ENCODE results near the gene STK31. TPM values are rescaled to one million over a fixed set of nuclear protein-coding genes. Genes with fewer than 3 reads are reported as not detected.
"Not testable (repeated sequence)": the region's sequence is repeated elsewhere in the genome, so short reads cannot be mapped to it uniquely, and the experiment has no call there.

Gene STK31
- total RNA-seq, 4 donors from 2014 or later = 2.1 TPM; not detected in 2

GRCh38 chr7:23664122-23664521, 45.9 kb upstream of the STK31 start:
- H3K4me1 ChIP-seq = no peaks in the 10 kb centered on the region
- H3K27ac ChIP-seq = no peak overlapping the region
- DNase-seq = no peak
- no peaks in the 10 kb centered on the region for H3K9me3 ChIP-seq
- no peak overlapping the region for H3K4me3 ChIP-seq
- no peaks in the 10 kb centered on the region for H3K36me3 ChIP-seq
- no peaks in the 10 kb centered on the region for H3K27me3 ChIP-seq
- TF ChIP-seq POLR2A (IDR thresholded peaks at IDR 0.05) (no peak), CTCF (IDR thresholded peaks at IDR 0.05) (no peak)
- intact Hi-C loops (cut with DNase I; ENCODE audit: low total_unique reads) = no loop called here

- Histone ChIP-seq H3K36me3 (no peaks in the 10 kb centered on the region), H3K4me3 (no peak overlapping the region), H3K9me3 (no peaks in the 10 kb centered on the region), H3K4me1 (no peaks in the 10 kb centered on the region), H3K27ac (no peak overlapping the region), H3K27me3 (no peaks in the 10 kb centered on the region)
- intact Hi-C loops (cut with DNase I; ENCODE audit: low total_unique reads) = no loop called here
- no peak for DNase-seq
- TF ChIP-seq CTCF (IDR thresholded peaks at IDR 0.05) = no peak
- TF ChIP-seq POLR2A (IDR thresholded peaks at IDR 0.05) = no peak
These were observed 38.0 kb upstream of the STK31 start for GRCh38 chr7:23672033-23672432.

GRCh38 chr7:23679898-23680413, 30.1 kb upstream of the STK31 start, which contains the start of gene FAM221A:
TSS of gene FAM221A (plus strand) at chr7:23680199. CDS start at chr7:23680219, 20 bp downstream.
- H3K4me3 ChIP-seq = peak within 1 kb of the TSS; percentile 49 to 64
- H3K9me3 ChIP-seq = no peaks in the 10 kb centered on the region
- no peaks in the 10 kb centered on the region for H3K36me3 ChIP-seq
- H3K4me1 ChIP-seq = no peaks in the 10 kb centered on the region
- peak within 1 kb of the TSS; percentile 79 to 87 for H3K27ac ChIP-seq
- peak; percentile 85 to 87 for DNase-seq
- peak; percentile 49 to 90 (median 74) for TF ChIP-seq CTCF (IDR thresholded peaks at IDR 0.05)
- peak in 1 of 2 donors; percentile 34 for TF ChIP-seq POLR2A (IDR thresholded peaks at IDR 0.05)
- no peaks in the 10 kb centered on the region for H3K27me3 ChIP-seq
- intact Hi-C loops (cut with DNase I; ENCODE audit: low total_unique reads) = no loop called here

GRCh38 chr7:23680414-23681405, 29.3 kb upstream of the STK31 start:
- no peaks in the 10 kb centered on the region for H3K4me1 ChIP-seq
- H3K27me3 ChIP-seq = no peaks in the 10 kb centered on the region
- DNase-seq = peak; percentile 34 to 54
- H3K9me3 ChIP-seq = no peaks in the 10 kb centered on the region
- TF ChIP-seq CTCF (IDR thresholded peaks at IDR 0.05) (no peak), POLR2A (IDR thresholded peaks at IDR 0.05) (peak in 1 of 2 donors; percentile 29)
- intact Hi-C loops (cut with DNase I; ENCODE audit: low total_unique reads) = no loop called here
- H3K27ac ChIP-seq = peak overlapping the region; percentile 79 to 87
- H3K36me3 ChIP-seq = no peaks in the 10 kb centered on the region
- peak overlapping the region; percentile 49 to 64 for H3K4me3 ChIP-seq

- H3K4me3 ChIP-seq; DNase-seq; H3K27ac ChIP-seq; intact Hi-C loops (cut with DNase I; ENCODE audit: low total_unique reads); H3K36me3 ChIP-seq; H3K27me3 ChIP-seq; H3K9me3 ChIP-seq; H3K4me1 ChIP-seq: not testable (repeated sequence)
These were observed 26.0 kb upstream of the STK31 start for GRCh38 chr7:23684041-23684440.
